Cardiac septum (tissue), 1 donor: ENCODE measurements around the gene MPRIP. TPM values are rescaled to one million over a fixed set of nuclear protein-coding genes. Genes with fewer than 3 reads are reported as not detected.
"Not testable (repeated sequence)": the region's sequence is repeated elsewhere in the genome, so short reads cannot be mapped to it uniquely, and the experiment has no call there.

Experiments used
- DNase-seq: peaks from one replicate; pipeline ENCODE4 v3.0.0-alpha.2; 2020; ENCODE audit warnings: low spot score
- intact Hi-C: fragments of 100-400 bp; cut with DNase I; formaldehyde crosslinking; loops from one replicate; pipeline ENCODE4 v1.14.0; 2022
- total RNA-seq: library from RNA; stranded (reverse); fragmentation: NEBNext Ultra II Directional; extraction: Animal tissue kit (Norgen Biotek cat#: 25700); gene quantifications from one replicate; pipeline ENCODE4 v1.2.1, GENCODE V29; 2021
- donor health status: DM: no; HTN: no; CAD: no.

MPRIP gene
- total RNA-seq, 1 donor from 2014 or later = 554 TPM

DNA sequence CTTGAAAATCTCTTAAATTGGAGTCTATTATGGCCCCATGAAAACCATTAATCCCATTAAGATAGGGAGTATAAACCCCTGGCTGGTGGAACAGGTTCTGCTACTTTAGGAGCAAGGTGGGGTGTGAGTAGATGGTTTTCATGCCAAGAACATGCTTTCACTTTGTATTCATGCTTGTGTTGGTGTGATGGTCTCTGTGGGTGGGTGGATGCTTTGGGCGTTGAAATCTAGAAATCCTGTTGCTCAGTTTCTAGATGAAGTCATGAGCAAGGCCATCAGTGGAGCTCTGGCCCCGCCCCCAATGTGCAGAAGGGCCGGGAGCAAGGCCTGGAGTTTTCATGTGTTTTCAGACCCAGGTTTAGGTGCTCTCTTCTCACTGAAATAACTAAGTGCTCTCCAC lies 143.8 kb downstream of the MPRIP start:
- no peak for DNase-seq
- intact Hi-C loops = no loop called here

GRCh38 chr17:17186551-17187505 lies 144.6 kb downstream of the MPRIP start:
- intact Hi-C loops = no loop called here
- no peak for DNase-seq

DNA sequence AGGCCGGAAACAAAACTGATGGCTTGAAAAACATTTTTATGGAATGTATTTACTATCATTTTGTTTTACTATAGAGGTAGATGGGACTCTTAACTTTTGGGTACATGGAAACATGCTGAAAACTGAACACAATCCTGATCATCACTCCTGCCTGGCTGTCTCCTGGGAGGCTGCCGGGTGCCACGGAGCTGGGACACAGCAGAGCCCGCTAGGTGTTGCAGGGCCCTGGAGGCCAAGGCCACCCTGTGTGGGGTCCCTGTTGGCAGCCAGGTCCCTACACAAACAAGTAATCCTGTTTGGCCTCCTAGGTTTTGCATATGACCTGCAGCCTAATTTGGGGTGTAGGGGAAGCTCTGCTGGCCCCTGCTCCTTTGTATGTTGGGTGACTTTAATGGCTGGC lies 146.3 kb downstream of the MPRIP start:
- intact Hi-C loops = no loop called here
- no peak for DNase-seq

- intact Hi-C loops = no loop called here
These were observed 147.3 kb downstream of the MPRIP start for GRCh38 chr17:17189559-17189958.

DNA sequence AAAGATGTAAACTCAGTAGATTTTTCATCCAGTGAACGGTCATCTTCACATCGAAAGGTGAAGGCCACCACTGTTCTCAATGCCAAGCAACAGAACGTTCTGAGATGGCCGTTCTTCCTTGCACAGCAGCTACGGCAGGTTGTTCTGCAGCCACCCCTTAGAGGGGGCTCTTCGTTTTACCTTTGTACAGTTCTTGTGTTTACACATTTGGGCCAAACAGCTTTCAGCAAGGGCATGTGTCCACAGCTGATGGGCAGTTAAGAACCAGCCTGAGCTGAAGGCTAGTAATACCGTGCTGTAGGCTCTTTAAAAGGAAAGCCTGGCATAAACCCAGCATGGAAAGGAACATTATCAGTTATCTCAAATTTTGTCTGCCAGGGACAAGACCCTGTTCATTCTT lies 147.9 kb downstream of the MPRIP start:
- intact Hi-C loops = loop anchor here (5.0 kb wide), 1 partner anchor 38 kb away; no protein-coding TSS in a partner anchor
- no peak for DNase-seq

More at GRCh38 chr17:17189559-17189958, 147.3 kb downstream of the MPRIP start:
- no peak for DNase-seq

- no peak for DNase-seq
- intact Hi-C loops = loop anchor here (5.0 kb wide), 1 partner anchor 39 kb away; no protein-coding TSS in a partner anchor
These were observed 149.1 kb downstream of the MPRIP start for GRCh38 chr17:17191346-17191792.

DNA sequence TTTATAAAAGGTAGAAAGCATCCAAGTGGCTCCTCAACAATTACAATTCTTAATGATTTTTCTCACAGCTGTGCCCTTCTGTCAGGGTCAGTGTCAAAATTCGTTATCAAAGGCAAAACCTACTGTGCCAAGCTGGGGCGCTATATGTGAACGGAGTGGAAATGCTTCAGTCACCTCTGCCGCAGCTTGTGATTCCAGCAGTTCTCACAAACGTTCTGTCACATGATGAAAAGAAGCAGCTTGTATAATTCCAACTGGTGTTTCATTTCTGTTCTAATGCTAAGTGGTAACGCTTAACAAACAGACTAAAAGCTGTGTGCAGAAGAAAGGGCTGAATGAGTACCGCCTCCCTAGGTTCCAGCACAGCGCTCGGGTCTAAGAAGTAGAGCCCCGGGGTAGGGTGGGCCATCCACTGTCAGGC lies 149.7 kb downstream of the MPRIP start:
- intact Hi-C loops = loop anchor here (5.0 kb wide), 1 partner anchor 40 kb away; no protein-coding TSS in a partner anchor
- DNase-seq = no peak

DNA sequence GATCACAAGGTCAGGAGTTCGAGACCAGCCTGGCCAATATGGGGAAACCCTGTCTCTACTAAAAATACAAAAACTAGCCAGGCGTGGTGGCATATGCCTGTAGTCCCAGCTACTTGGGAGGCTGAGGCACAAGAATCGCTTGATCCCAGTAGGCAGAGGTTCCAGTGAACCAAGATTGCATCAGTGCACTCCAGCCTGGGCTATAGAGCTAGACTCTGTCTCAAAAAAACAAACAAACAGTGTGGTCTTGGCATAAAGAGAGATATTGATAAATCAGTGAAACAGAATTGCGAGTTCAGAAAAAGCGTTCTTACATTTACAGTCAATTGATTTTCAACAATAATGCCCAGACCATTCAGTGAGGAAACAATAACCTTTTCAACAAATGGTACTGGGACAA lies 153.2 kb downstream of the MPRIP start:
- intact Hi-C loops, DNase-seq: not testable (repeated sequence)

DNA sequence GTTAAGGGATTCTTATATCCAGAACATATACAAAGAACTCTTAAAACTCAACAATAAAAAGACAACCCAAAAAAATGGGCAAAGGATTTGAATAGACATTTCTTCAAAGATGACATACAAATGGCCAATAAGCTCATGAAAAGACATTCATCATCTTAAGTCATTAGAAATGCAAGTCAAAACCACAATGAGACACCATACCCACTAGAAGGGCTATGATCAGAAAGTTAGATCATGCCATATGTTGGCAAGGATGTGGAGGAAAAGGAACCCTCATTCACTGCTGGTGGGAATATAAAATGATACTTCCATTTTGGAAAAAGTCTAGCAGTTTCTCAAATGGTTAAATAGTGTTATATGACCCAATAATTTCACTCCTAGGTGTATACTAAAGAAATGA lies 154.5 kb downstream of the MPRIP start:
- intact Hi-C loops = no loop called here

GRCh38 chr17:17198281-17198680 lies 156.0 kb downstream of the MPRIP start:
- intact Hi-C loops = no loop called here
- DNase-seq = no peak

More for the DNA sequence above, 154.5 kb downstream of the MPRIP start:
- DNase-seq = no peak

DNA sequence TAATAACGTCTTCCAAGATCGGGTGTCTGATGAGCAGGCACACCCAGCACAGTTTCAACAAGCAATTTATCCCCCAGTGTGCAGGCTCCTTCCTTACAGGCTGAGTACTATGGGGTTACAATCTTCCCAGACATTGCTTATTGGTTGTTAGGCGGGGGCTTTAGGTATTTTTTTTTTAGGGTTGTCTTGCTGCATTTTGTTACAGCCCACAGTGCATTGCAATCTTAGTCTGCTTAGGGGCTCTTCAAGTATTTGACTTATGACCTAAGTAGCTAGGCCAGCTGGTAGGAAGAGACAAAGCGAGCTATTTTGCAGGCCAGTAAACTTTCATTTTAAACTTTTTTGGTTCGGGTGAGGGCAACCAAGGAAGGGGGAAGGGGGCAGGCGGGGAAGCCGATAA lies 158.1 kb downstream of the MPRIP start:
- no peak for DNase-seq
- intact Hi-C loops = loop anchor here (10.0 kb wide), 1 partner anchor 196 kb away; no protein-coding TSS in a partner anchor

- DNase-seq = no peak
- intact Hi-C loops = loop anchor here (10.0 kb wide), 1 partner anchor 196 kb away; no protein-coding TSS in a partner anchor
These were observed 158.6 kb downstream of the MPRIP start for GRCh38 chr17:17200831-17201230.

- no peak for DNase-seq
- intact Hi-C loops = loop anchor here (10.0 kb wide), 1 partner anchor 196 kb away; no protein-coding TSS in a partner anchor
These were observed 159.0 kb downstream of the MPRIP start for GRCh38 chr17:17201271-17201670.

GRCh38 chr17:17201907-17202306 lies 159.7 kb downstream of the MPRIP start:
- DNase-seq = no peak
- intact Hi-C loops = loop anchor here (10.0 kb wide), 1 partner anchor 197 kb away; no protein-coding TSS in a partner anchor

DNA sequence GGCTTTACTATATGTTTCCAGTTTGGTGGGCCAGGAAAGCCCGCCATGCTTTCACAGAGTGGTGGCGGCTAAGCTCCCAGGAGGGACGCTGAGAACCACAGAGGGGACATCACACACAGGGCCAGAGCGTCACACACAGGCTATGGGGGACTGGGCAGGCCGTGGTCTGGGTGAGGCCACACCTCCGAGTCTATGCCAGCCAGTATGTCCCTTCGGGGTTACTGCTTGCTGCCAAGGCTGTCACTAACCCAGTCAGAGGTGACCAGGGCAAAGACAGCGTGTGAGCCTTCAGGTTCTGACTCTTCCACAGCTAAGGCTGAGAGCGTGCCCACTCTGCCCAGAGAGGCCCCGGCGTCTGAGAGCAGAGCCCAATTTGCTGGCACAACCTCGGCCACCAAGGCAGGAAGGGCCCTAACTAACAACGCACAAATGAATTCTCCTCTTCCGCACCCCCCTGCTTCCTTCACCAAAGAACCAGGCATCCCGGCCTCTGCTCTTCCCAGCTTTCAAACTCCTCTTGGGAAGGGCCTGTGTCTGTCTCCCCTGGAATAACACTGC lies 161.0 kb downstream of the MPRIP start:
- intact Hi-C loops = loop anchor here (10.0 kb wide), 1 partner anchor 198 kb away; no protein-coding TSS in a partner anchor
- DNase-seq = no peak

DNA sequence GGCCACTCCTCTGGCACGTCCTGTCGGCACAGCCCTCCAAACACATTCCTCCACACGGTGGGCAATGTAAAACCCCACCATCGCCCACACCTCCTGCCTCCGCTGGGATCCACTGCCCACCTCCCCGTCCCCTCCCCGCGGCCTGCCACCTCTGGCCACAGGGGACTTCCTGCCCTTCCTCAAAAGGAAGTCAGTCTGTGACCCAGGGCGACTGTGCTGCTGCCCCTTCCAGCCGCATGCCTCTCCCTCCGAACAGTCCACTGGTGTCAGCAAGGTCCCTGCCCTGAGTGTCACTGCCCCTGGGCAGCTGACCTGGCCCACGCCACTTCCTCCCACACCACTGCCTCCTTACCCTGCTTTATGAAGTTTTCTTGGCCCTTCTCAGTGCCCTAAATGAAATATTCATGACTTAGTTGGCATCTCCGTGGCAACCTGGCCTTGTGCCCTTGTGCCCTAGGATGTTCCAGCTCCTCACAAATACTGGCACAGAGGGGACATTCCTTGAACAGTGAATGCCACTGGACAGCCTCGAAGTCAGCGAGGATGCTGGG lies 161.9 kb downstream of the MPRIP start:
- intact Hi-C loops = loop anchor here (10.0 kb wide), 1 partner anchor 199 kb away; no protein-coding TSS in a partner anchor
- DNase-seq = no peak

DNA sequence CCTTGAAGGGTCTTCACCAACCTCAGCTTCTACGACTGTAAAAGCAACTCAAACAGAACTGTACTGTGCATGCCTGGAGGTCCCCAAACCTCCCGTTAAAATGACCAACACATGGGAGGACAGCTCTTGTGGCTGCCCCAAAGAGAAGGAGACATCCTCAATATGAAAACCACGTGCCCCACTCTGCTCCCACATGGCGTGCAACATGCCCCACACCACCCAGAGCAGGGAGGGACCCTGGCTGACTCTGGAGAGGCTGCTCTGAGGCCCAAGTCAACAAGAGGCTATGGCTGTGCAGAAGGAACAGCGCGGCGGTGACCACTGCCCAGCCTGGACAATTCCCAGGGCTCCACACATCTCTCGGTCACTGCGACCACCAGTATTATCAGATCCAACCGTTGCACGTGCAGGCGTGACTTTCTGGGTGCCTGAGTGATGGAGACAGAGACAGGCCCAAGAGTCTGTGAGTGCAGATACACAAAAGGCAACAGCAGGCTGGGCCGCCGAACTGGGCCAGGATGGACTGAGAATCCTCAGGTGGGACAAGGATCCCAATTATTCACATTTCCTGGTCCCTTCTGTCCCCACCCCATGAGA lies 162.5 kb downstream of the MPRIP start:
- intact Hi-C loops = loop anchor here (10.0 kb wide), 1 partner anchor 200 kb away; no protein-coding TSS in a partner anchor
- DNase-seq = no peak

GRCh38 chr17:17205368-17206123 lies 163.3 kb downstream of the MPRIP start:
- intact Hi-C loops = loop anchor here (10.0 kb wide), 1 partner anchor 201 kb away; no protein-coding TSS in a partner anchor
- DNase-seq = no peak
